ENCODE data around the gene C19orf85. TPM values are rescaled to one million over a fixed set of nuclear protein-coding genes. Genes with fewer than 3 reads are reported as not detected.

The C19orf85 gene
- total RNA-seq, 1 experiment from 2014 or later = not detected

DNA sequence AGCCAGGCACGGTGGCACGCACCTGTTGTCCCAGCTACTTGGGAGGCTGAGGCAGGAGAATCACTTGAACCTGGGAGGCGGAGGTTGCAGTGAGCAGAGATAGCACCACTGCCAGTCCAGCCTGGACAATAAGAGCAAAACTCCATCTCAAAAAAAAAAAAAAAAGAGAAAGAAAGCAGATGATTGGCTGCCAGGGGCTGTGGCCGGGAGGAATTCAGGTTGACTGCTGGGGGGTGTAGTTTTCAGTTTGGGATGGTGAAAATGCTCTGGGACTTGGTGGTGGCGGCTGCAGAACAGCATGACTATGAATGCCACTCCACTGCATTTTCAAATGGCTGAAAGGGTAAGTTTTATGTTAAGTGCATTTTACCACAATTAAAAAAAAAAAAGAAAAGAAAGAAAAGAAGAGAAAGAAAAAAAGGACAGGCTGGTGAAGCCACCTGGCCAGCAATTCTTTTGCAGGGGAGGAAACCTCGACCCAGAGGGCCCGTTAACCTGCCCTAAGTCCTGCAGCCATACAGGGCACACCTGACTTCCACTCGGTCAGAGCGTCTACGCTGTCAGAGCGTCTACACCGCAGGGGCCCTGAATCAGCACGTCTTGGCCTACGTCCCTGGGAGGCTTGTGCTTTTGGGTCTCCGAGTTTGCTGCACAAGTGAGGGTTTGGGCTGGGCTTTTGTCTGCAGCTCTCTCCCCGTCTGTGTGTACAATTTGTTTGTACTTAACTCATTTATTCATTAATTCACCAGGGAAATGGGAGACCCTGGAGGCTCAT is 6.7 kb downstream of the C19orf85 start:
- H3K27me3 Mint-ChIP-seq (ENCODE audit: insufficient read depth, unreplicated experiment) = peaks cover 4% of the 10 kb centered on the region
- no peaks in the 10 kb centered on the region for H3K9me3 ChIP-seq
- POLR2A ChIA-PET = no interaction called here
- H3K4me1 Mint-ChIP-seq (ENCODE audit: low read depth, unreplicated experiment) = peaks cover 15% of the 10 kb centered on the region
- peaks cover 26% of the 10 kb centered on the region for H3K4me1 ChIP-seq
- no peak overlapping the region for H3K4me3 ChIP-seq (ENCODE audit: low read depth, low read length)
- CTCF ChIA-PET = no interaction called here
- TF ChIP-seq, protein P1, sequence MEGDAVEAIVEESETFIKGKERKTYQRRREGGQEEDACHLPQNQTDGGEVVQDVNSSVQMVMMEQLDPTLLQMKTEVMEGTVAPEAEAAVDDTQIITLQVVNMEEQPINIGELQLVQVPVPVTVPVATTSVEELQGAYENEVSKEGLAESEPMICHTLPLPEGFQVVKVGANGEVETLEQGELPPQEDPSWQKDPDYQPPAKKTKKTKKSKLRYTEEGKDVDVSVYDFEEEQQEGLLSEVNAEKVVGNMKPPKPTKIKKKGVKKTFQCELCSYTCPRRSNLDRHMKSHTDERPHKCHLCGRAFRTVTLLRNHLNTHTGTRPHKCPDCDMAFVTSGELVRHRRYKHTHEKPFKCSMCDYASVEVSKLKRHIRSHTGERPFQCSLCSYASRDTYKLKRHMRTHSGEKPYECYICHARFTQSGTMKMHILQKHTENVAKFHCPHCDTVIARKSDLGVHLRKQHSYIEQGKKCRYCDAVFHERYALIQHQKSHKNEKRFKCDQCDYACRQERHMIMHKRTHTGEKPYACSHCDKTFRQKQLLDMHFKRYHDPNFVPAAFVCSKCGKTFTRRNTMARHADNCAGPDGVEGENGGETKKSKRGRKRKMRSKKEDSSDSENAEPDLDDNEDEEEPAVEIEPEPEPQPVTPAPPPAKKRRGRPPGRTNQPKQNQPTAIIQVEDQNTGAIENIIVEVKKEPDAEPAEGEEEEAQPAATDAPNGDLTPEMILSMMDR (IDR thresholded peaks at IDR 0.05; ENCODE audit: insufficient read depth in 1 of 2, low read depth in 1 of 2, low read length in 1 of 2, severe bottlenecking in 1 of 2, unreplicated experiment in 1 of 2) = no peak
- H3K27ac Mint-ChIP-seq (ENCODE audit: unreplicated experiment) = no peak overlapping the region
- no TSS peak for BruUV-seq (replicated peaks)
- peaks cover 28% of the 10 kb centered on the region for H3K36me3 Mint-ChIP-seq (ENCODE audit: insufficient read depth, unreplicated experiment)
- H3K36me3 ChIP-seq (ENCODE audit: control insufficient read depth, insufficient read depth, low read length) = no peaks in the 10 kb centered on the region; the same call in none of the 2 replicates
- intact Hi-C loops (cut with micrococcal nuclease; ENCODE audit: unreplicated experiment) = no loop called here
- H3K4me3 Mint-ChIP-seq (ENCODE audit: unreplicated experiment) = no peak overlapping the region
- H3K27me3 ChIP-seq (replicated peaks; ENCODE audit: control insufficient read depth, insufficient read depth, low read length) = no peaks in the 10 kb centered on the region
- H3K9me3 Mint-ChIP-seq (ENCODE audit: unreplicated experiment) = no peaks in the 10 kb centered on the region
- DNase-seq = no peak

DNA sequence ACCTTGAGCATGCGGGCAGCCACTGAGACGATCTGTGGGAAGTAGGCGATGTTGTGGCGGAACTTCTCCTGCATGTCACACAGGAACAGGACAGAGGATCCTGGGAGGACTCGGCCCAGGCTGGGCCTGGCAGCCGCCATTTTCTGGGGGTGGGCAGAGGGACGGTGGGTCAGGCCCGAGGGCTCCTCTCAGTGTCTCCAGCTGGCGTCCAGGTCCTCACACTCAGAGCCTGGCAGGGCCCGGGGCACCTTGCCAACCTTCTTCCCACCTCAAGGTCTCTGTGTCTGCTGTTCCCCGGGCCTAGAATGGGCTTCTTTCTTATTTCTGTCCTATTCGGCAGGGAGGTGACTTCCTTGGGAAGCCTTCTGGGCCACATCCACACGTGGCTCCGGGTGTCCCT is 8.2 kb downstream of the C19orf85 start:
- DNase-seq = no peak
- Mint-ChIP-seq H3K27ac (ENCODE audit: unreplicated experiment) (no peak overlapping the region), H3K4me1 (ENCODE audit: low read depth, unreplicated experiment) (peaks cover 15% of the 10 kb centered on the region), H3K36me3 (ENCODE audit: insufficient read depth, unreplicated experiment) (peaks cover 17% of the 10 kb centered on the region), H3K9me3 (ENCODE audit: unreplicated experiment) (no peaks in the 10 kb centered on the region), H3K4me3 (ENCODE audit: unreplicated experiment) (no peak overlapping the region), H3K27me3 (ENCODE audit: insufficient read depth, unreplicated experiment) (peaks cover 9% of the 10 kb centered on the region)
- TF ChIP-seq, protein P1 (IDR thresholded peaks at IDR 0.05; ENCODE audit: insufficient read depth in 1 of 2, low read depth in 1 of 2, low read length in 1 of 2, severe bottlenecking in 1 of 2, unreplicated experiment in 1 of 2) = no peak
- intact Hi-C loops (cut with micrococcal nuclease; ENCODE audit: unreplicated experiment) = no loop called here
- H3K36me3 ChIP-seq (ENCODE audit: control insufficient read depth, insufficient read depth, low read length) = no peaks in the 10 kb centered on the region; the same call in none of the 2 replicates
- H3K27me3 ChIP-seq (replicated peaks; ENCODE audit: control insufficient read depth, insufficient read depth, low read length) = no peaks in the 10 kb centered on the region
- H3K4me1 ChIP-seq = peaks cover 31% of the 10 kb centered on the region
- no TSS peak for BruUV-seq (replicated peaks)
- CTCF ChIA-PET = no interaction called here
- H3K9me3 ChIP-seq = no peaks in the 10 kb centered on the region
- H3K4me3 ChIP-seq (ENCODE audit: low read depth, low read length) = no peak overlapping the region
- POLR2A ChIA-PET = no interaction called here

DNA sequence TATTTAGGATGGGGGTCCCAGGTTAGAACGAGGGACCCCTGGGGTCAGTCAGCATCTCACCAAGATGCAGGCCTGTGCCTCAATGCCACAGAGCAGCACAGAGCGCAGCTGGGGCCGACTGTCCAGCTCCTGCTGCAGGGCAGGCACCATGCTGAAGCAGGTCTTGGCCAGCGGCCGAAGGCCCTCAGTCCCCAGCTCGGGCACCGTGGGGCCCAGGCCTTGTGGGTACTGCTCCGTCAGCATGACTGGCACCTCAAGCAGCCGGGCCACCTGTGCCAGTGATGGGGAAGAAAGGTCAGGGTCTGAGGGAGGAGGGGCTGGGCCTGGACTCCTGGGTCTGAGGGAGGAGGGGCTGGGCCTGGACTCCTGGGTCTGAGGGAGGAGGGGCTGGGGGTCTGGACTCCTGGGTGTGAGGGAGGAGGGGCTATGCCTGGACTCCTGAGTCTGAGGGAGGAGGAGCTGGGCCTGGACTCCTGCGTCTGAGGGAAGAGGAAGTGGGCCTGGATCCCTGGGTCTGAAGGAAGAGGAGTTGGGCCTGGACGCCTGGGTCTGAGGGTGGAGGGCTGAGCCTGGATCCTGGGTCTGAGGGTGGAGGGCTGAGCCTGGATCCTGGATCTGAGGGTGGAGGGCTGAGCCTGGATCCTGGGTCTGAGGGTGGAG is 8.8 kb downstream of the C19orf85 start:
- POLR2A ChIA-PET = no interaction called here
- Mint-ChIP-seq H3K36me3 (ENCODE audit: insufficient read depth, unreplicated experiment) (peaks cover 15% of the 10 kb centered on the region), H3K27me3 (ENCODE audit: insufficient read depth, unreplicated experiment) (peaks cover 11% of the 10 kb centered on the region), H3K4me3 (ENCODE audit: unreplicated experiment) (no peak overlapping the region), H3K4me1 (ENCODE audit: low read depth, unreplicated experiment) (peaks cover 15% of the 10 kb centered on the region), H3K27ac (ENCODE audit: unreplicated experiment) (no peak overlapping the region), H3K9me3 (ENCODE audit: unreplicated experiment) (no peaks in the 10 kb centered on the region)
- H3K4me1 ChIP-seq = peaks cover 30% of the 10 kb centered on the region
- intact Hi-C loops (cut with micrococcal nuclease; ENCODE audit: unreplicated experiment) = no loop called here
- CTCF ChIA-PET = no interaction called here
- no peaks in the 10 kb centered on the region for H3K9me3 ChIP-seq
- H3K27me3 ChIP-seq (replicated peaks; ENCODE audit: control insufficient read depth, insufficient read depth, low read length) = peaks cover 2% of the 10 kb centered on the region; the same call in 1 of the 2 replicates
- H3K4me3 ChIP-seq (ENCODE audit: low read depth, low read length) = no peak overlapping the region
- TF ChIP-seq, protein P1 (IDR thresholded peaks at IDR 0.05; ENCODE audit: insufficient read depth in 1 of 2, low read depth in 1 of 2, low read length in 1 of 2, severe bottlenecking in 1 of 2, unreplicated experiment in 1 of 2) = no peak
- DNase-seq = no peak
- H3K36me3 ChIP-seq (ENCODE audit: control insufficient read depth, insufficient read depth, low read length) = no peaks in the 10 kb centered on the region; the same call in none of the 2 replicates
- BruUV-seq (replicated peaks) = no TSS peak
